Large intestine (tissue), 3 donors: ENCODE measurements around the gene NR2E3. TPM values are rescaled to one million over a fixed set of nuclear protein-coding genes. Genes with fewer than 3 reads are reported as not detected.

Experiments used
- DNase-seq, 2 donors: peaks; one replicate each; pipeline versions ENCODE4 v3.0.0 to v3.0.0-alpha.2; 2013
- H3K27ac ChIP-seq: one replicate; pipeline ENCODE4 v1.5.1; 2013; ENCODE audit warnings: low read length
- H3K27me3 ChIP-seq: 2 replicates; pipeline ENCODE4 v1.6.1; 2013; ENCODE audit warnings: low read length; ENCODE audit not compliant: control insufficient read depth, insufficient read depth
- H3K36me3 ChIP-seq: 2 replicates; pipeline ENCODE4 v1.6.1; 2013; ENCODE audit warnings: low read length; ENCODE audit not compliant: control insufficient read depth, insufficient read depth
- H3K4me1 ChIP-seq: one replicate; pipeline ENCODE4 v1.6.1; 2013; ENCODE audit warnings: low read length; ENCODE audit not compliant: control insufficient read depth, insufficient read depth
- H3K4me3 ChIP-seq: one replicate; pipeline ENCODE4 v1.5.1; 2013; ENCODE audit warnings: low read length
- H3K9me3 ChIP-seq: one replicate; pipeline ENCODE4 v1.6.1; 2013; ENCODE audit warnings: mild to moderate bottlenecking, low read depth, low read length, moderate library complexity; ENCODE audit not compliant: control insufficient read depth
- WGBS: methylation state at CpG from one replicate; pipeline ENCODE4 v1.1.5; 2013; ENCODE audit warnings: low lambda C conversion rate; ENCODE audit not compliant: insufficient coverage; 5-methylcytosine and 5-hydroxymethylcytosine counted together
- polyA plus RNA-seq: library from polyadenylated mRNA; unstranded; fragments of 120-200 nt; gene quantifications from one replicate; pipeline ENCODE4 v1.2.1, GENCODE V29; 2013

NR2E3 gene
- polyA plus RNA-seq, 1 donor: 0.54 TPM

GRCh38 chr15:71806452-71806931 lies 3.9 kb upstream of the NR2E3 start:
- no peaks in the 10 kb centered on the region for H3K9me3 ChIP-seq
- peaks cover 8% of the 10 kb centered on the region for H3K4me1 ChIP-seq
- H3K4me3 ChIP-seq: no peak overlapping the region
- H3K27ac ChIP-seq: no peak overlapping the region
- no peaks in the 10 kb centered on the region for H3K36me3 ChIP-seq
- peak in 1 of 2 donors; percentile 42 for DNase-seq
- no CpG with 5 or more reads among the region's 7 CpGs for WGBS
- no peaks in the 10 kb centered on the region for H3K27me3 ChIP-seq

- H3K4me1 ChIP-seq: peaks cover 8% of the 10 kb centered on the region
- no CpG with 5 or more reads among the region's 15 CpGs for WGBS
- no peak for DNase-seq
- H3K9me3 ChIP-seq: no peaks in the 10 kb centered on the region
- H3K36me3 ChIP-seq: no peaks in the 10 kb centered on the region
- no peak overlapping the region for H3K27ac ChIP-seq
- no peak overlapping the region for H3K4me3 ChIP-seq
- no peaks in the 10 kb centered on the region for H3K27me3 ChIP-seq
Observed at GRCh38 chr15:71807125-71807629, 3.2 kb upstream of the NR2E3 start.

GRCh38 chr15:71807691-71808091 lies 2.7 kb upstream of the NR2E3 start:
- no peak for DNase-seq
- Histone ChIP-seq H3K36me3 (no peaks in the 10 kb centered on the region), H3K27me3 (no peaks in the 10 kb centered on the region), H3K27ac (no peak overlapping the region), H3K9me3 (no peaks in the 10 kb centered on the region), H3K4me3 (no peak overlapping the region), H3K4me1 (peaks cover 8% of the 10 kb centered on the region)
- 86% methylated on average over 1 of the region's 4 CpGs for WGBS

GRCh38 chr15:71808311-71809020 lies 1.9 kb upstream of the NR2E3 start:
- no peak overlapping the region for H3K4me3 ChIP-seq
- H3K27me3 ChIP-seq: no peaks in the 10 kb centered on the region
- H3K4me1 ChIP-seq: peaks cover 8% of the 10 kb centered on the region
- H3K36me3 ChIP-seq: no peaks in the 10 kb centered on the region
- no peak for DNase-seq
- no peak overlapping the region for H3K27ac ChIP-seq
- WGBS: 100% methylated on average over 1 of the region's 18 CpGs
- H3K9me3 ChIP-seq: no peaks in the 10 kb centered on the region

- Histone ChIP-seq H3K27ac (no peak overlapping the region), H3K4me1 (peaks cover 8% of the 10 kb centered on the region), H3K27me3 (no peaks in the 10 kb centered on the region), H3K9me3 (no peaks in the 10 kb centered on the region), H3K4me3 (no peak overlapping the region), H3K36me3 (no peaks in the 10 kb centered on the region)
- DNase-seq: no peak
- WGBS: no CpG with 5 or more reads among the region's 8 CpGs
Observed at GRCh38 chr15:71809346-71809745, 1.0 kb upstream of the NR2E3 start.

- Histone ChIP-seq H3K9me3 (no peaks in the 10 kb centered on the region), H3K4me1 (peaks cover 8% of the 10 kb centered on the region), H3K4me3 (no peak overlapping the region), H3K27me3 (no peaks in the 10 kb centered on the region), H3K36me3 (no peaks in the 10 kb centered on the region), H3K27ac (no peak overlapping the region)
- 100% methylated on average over 2 of the region's 27 CpGs for WGBS
- no peak for DNase-seq
Observed at GRCh38 chr15:71811036-71811736, 832 bp downstream of the NR2E3 start.

- Histone ChIP-seq H3K36me3 (no peaks in the 10 kb centered on the region), H3K4me3 (no peak overlapping the region), H3K27me3 (no peaks in the 10 kb centered on the region), H3K27ac (no peak overlapping the region), H3K4me1 (peaks cover 4% of the 10 kb centered on the region), H3K9me3 (no peaks in the 10 kb centered on the region)
- WGBS: no CpG with 5 or more reads among the region's 38 CpGs
- no peak for DNase-seq
Observed at GRCh38 chr15:71811752-71812735, 1.7 kb downstream of the NR2E3 start.

GRCh38 chr15:71812966-71813722 lies 2.8 kb downstream of the NR2E3 start:
- Histone ChIP-seq H3K9me3 (no peaks in the 10 kb centered on the region), H3K4me3 (no peak overlapping the region), H3K36me3 (no peaks in the 10 kb centered on the region), H3K27ac (no peak overlapping the region), H3K4me1 (peaks cover 4% of the 10 kb centered on the region), H3K27me3 (no peaks in the 10 kb centered on the region)
- no CpG with 5 or more reads among the region's 16 CpGs for WGBS
- DNase-seq: no peak

- no peak for DNase-seq
- Histone ChIP-seq H3K4me1 (peaks cover 4% of the 10 kb centered on the region), H3K27me3 (no peaks in the 10 kb centered on the region), H3K9me3 (no peaks in the 10 kb centered on the region), H3K27ac (no peak overlapping the region), H3K4me3 (no peak overlapping the region), H3K36me3 (no peaks in the 10 kb centered on the region)
- no CpG with 5 or more reads among the region's 9 CpGs for whole genome bisulfite sequencing
Observed at GRCh38 chr15:71813723-71814470, 3.5 kb downstream of the NR2E3 start.
